IPS DF 19.7 (cell line): ENCODE results near the gene PAIP1.
A peak's percentile ranks its signal among the peaks of the same experiment; 100 is the strongest.
"Not testable (repeated sequence)": the region's sequence is repeated elsewhere in the genome, so short reads cannot be mapped to it uniquely, and the experiment has no call there.

Source experiments
- DNase-seq: peaks from one replicate; pipeline ENCODE4 v3.0.0-alpha.2; 2013; ENCODE audit warnings: low read depth, low spot score

The PAIP1 gene

GRCh38 chr5:43556857-43557542 is at the start of gene PAIP1:
Gene PAIP1 (minus strand): TSS chr5:43557077. CDS start chr5:43556846, 231 bp downstream.
- DNase-seq = peak; percentile 12

- DNase-seq = no peak
These were observed 49.5 kb upstream of the PAIP1 start for GRCh38 chr5:43606351-43606750.

- DNase-seq = no peak
These were observed 47.8 kb upstream of the PAIP1 start for GRCh38 chr5:43604699-43605098.

GRCh38 chr5:43603344-43604217 is 46.7 kb upstream of the PAIP1 start:
- no peak for DNase-seq

GRCh38 chr5:43602461-43603343 is 45.8 kb upstream of the PAIP1 start, which contains the start of gene NNT:
Gene NNT (plus strand): TSS chr5:43603180. CDS start chr5:43609196, 6,016 bp downstream.
- no peak for DNase-seq

GRCh38 chr5:43601454-43602260 is 44.8 kb upstream of the PAIP1 start:
- DNase-seq = no peak

- not testable (repeated sequence) for DNase-seq
These were observed 42.0 kb upstream of the PAIP1 start for GRCh38 chr5:43598927-43599326.

- DNase-seq = no peak
These were observed 35.5 kb upstream of the PAIP1 start for GRCh38 chr5:43592363-43592762.

GRCh38 chr5:43590700-43591099 is 33.8 kb upstream of the PAIP1 start:
- no peak for DNase-seq

GRCh38 chr5:43589310-43589709 is 32.4 kb upstream of the PAIP1 start:
- DNase-seq = no peak

- no peak for DNase-seq
These were observed 32.0 kb upstream of the PAIP1 start for GRCh38 chr5:43588842-43589241.

GRCh38 chr5:43584166-43584699 is 27.4 kb upstream of the PAIP1 start:
- DNase-seq = no peak

- DNase-seq = no peak
These were observed 26.8 kb upstream of the PAIP1 start for GRCh38 chr5:43583724-43584123.

GRCh38 chr5:43582082-43583005 is 25.5 kb upstream of the PAIP1 start:
- DNase-seq = no peak

- DNase-seq = no peak
These were observed 24.5 kb upstream of the PAIP1 start for GRCh38 chr5:43581398-43581797.

- DNase-seq = not testable (repeated sequence)
These were observed 23.7 kb upstream of the PAIP1 start for GRCh38 chr5:43580402-43581210.

GRCh38 chr5:43573058-43573457 is 16.2 kb upstream of the PAIP1 start:
- no peak for DNase-seq

GRCh38 chr5:43572357-43572756 is 15.5 kb upstream of the PAIP1 start:
- no peak for DNase-seq

- DNase-seq = no peak
These were observed 14.4 kb upstream of the PAIP1 start for GRCh38 chr5:43571237-43571636.
